Lower leg skin (tissue), 4 donors: ENCODE measurements around the gene SERPINC1. TPM values are rescaled to one million over a fixed set of nuclear protein-coding genes. Genes with fewer than 3 reads are reported as not detected.

Source experiments
- DNase-seq, 2 donors: peaks; one replicate each; pipeline ENCODE4 v3.0.0-alpha.2; 2019; ENCODE audit warnings: low spot score in 2 of 2
- H3K4me3 ChIP-seq: fragments of 200-600 bp; sonication (generic); 2 replicates; pipeline ENCODE4 v1.5.1; 2017; ENCODE audit warnings: mild to moderate bottlenecking, low read depth; ENCODE audit not compliant: poor library complexity, severe bottlenecking
- CTCF ChIP-seq, 3 donors: fragments of 450-650 bp; IDR thresholded peaks; one replicate each; pipeline ENCODE4 v1.5.1; 2016; ENCODE audit warnings: antibody characterized with exemption in 3 of 3, mild to moderate bottlenecking in 3 of 3, moderate library complexity in 2 of 3
- POLR2A ChIP-seq, 2 donors: fragments of 450-650 bp; IDR thresholded peaks; one replicate each; pipeline ENCODE4 v1.6.1; 2016 to 2017; ENCODE audit warnings: antibody characterized with exemption in 2 of 2, mild to moderate bottlenecking in 1 of 2, moderate library complexity in 1 of 2
- whole genome bisulfite sequencing, 2 donors: methylation state at CpG; one replicate each; pipeline ENCODE4 v1.1.5; 2018; 5-methylcytosine and 5-hydroxymethylcytosine counted together
- intact Hi-C: fragments of 100-400 bp; cut with DNase I; formaldehyde crosslinking; loops from one replicate; pipeline ENCODE4 v1.15.0; 2023; ENCODE audit warnings: low total_unique reads
- total RNA-seq, 4 donors: library from RNA; depleted of rRNA; stranded (reverse); fragments of >200 nt; gene quantifications; one replicate each; pipeline ENCODE4 v1.1.0, GENCODE V29; 2016

SERPINC1 gene
- total RNA-seq, 4 donors from 2014 or later, result not detected

GRCh38 chr1:173857363-173857917, 59.7 kb downstream of the SERPINC1 start:
- intact Hi-C loops, result no loop called here
- no peak overlapping the region for H3K4me3 ChIP-seq
- TF ChIP-seq CTCF (IDR thresholded peaks at IDR 0.05), result no peak
- 80 to 88% methylated on average over 4 of the region's 4 CpGs for WGBS, 2 donors
- DNase-seq, result no peak

GRCh38 chr1:173856903-173857302, 60.2 kb downstream of the SERPINC1 start:
- H3K4me3 ChIP-seq, result no peak overlapping the region
- TF ChIP-seq CTCF (IDR thresholded peaks at IDR 0.05) (no peak), POLR2A (IDR thresholded peaks at IDR 0.05) (no peak)
- no peak for DNase-seq
- intact Hi-C loops, result no loop called here
- 91 to 92% methylated on average over 2 of the region's 2 CpGs for WGBS, 2 donors

GRCh38 chr1:173856014-173856413, 61.1 kb downstream of the SERPINC1 start:
- no peak for TF ChIP-seq CTCF (IDR thresholded peaks at IDR 0.05)
- intact Hi-C loops, result no loop called here
- no peak for DNase-seq
- no peak overlapping the region for H3K4me3 ChIP-seq
- 86 to 87% methylated on average over 1 of the region's 1 CpG for WGBS, 2 donors

Other genes starting within 250 kb of the SERPINC1 start
- 1 to 10 TPM in 1 of 4 donors, not detected in 3; 1.1 TPM for gene ANKRD45, start 247.5 kb downstream of the SERPINC1 start, total RNA-seq
- 10 to 100 TPM; 18.2 to 31.6 (median 19.9) TPM for gene KLHL20, start 202.3 kb downstream of the SERPINC1 start, total RNA-seq
- 1 to 10 TPM; 5.4 to 8.2 (median 7.1) TPM for gene DARS2, start 92.7 kb downstream of the SERPINC1 start, total RNA-seq
- gene CENPL, start 92.4 kb downstream of the SERPINC1 start, total RNA-seq, result 1 to 10 TPM; 2.7 to 6.8 (median 4.1) TPM
- gene GAS5, start 49.3 kb downstream of the SERPINC1 start, total RNA-seq, result 100 to 1,000 TPM; 311 to 461 (median 384) TPM
- gene ZBTB37, start 48.9 kb downstream of the SERPINC1 start, total RNA-seq, result 1 to 10 TPM; 5.1 to 9.6 (median 7.3) TPM
- gene RC3H1, start 105.0 kb upstream of the SERPINC1 start, total RNA-seq, result 10 to 100 TPM; 16.1 to 30.9 (median 27.0) TPM
- gene RABGAP1L, start 242.2 kb upstream of the SERPINC1 start, total RNA-seq, result 10 to 100 TPM; 38.8 to 54.7 (median 50.5) TPM